Activated B cell treated with CpG ODN at 0.5 μM for 24 hours (primary cell): ENCODE results near the gene RMDN2. TPM values are rescaled to one million over a fixed set of nuclear protein-coding genes. Genes with fewer than 3 reads are reported as not detected.
"Not testable (repeated sequence)": the region's sequence is repeated elsewhere in the genome, so short reads cannot be mapped to it uniquely, and the experiment has no call there.

Experiments
- ATAC-seq: fragments of 200-7000 bp; cut with Tn5 transposase; one replicate; pipeline ENCODE4 v1.10.0; 2021; ENCODE audit warnings: low read depth, mild to moderate bottlenecking, moderate library complexity
- CTCF ChIA-PET: fragments of 350-600 bp; sonication (Branson Sonifier 250); formaldehyde crosslinking; loops from one replicate; lab custom pipeline; 2021; ENCODE audit warnings: antibody characterized with exemption; lab: Charles Lee
- POLR2A ChIA-PET: fragments of 350-600 bp; sonication (Branson Sonifier 250); formaldehyde crosslinking; loops from one replicate; lab custom pipeline; 2021; ENCODE audit warnings: antibody characterized with exemption; lab: Charles Lee
- DNase-seq: peaks from one replicate; pipeline ENCODE4 v3.0.0; 2022
- H3K27ac Mint-ChIP-seq: one replicate; pipeline ENCODE4 v1.8.0; 2020; ENCODE audit warnings: mixed read lengths
- H3K27me3 Mint-ChIP-seq: one replicate; pipeline ENCODE4 v1.8.0; 2021; ENCODE audit warnings: mixed read lengths
- H3K36me3 Mint-ChIP-seq: one replicate; pipeline ENCODE4 v1.8.0; 2021; ENCODE audit warnings: low read depth, mixed read lengths
- H3K4me1 Mint-ChIP-seq: one replicate; pipeline ENCODE4 v1.8.0; 2021; ENCODE audit warnings: mixed read lengths
- H3K4me3 Mint-ChIP-seq: one replicate; pipeline ENCODE4 v1.8.0; 2020; ENCODE audit warnings: mild to moderate bottlenecking, mixed read lengths
- H3K9me3 Mint-ChIP-seq: one replicate; pipeline ENCODE4 v1.8.0; 2020; ENCODE audit warnings: mixed read lengths
- intact Hi-C: fragments of 100-400 bp; cut with micrococcal nuclease; formaldehyde crosslinking; loops from one replicate; pipeline ENCODE4 v1.15.1; 2024
- total RNA-seq: library from RNA; stranded (reverse); gene quantifications from 2 replicates; pipeline ENCODE4 v1.2.3, GENCODE V29; 2022
- TF ChIP-seq, protein P1 (sequence below): fragments of 200-600 bp; IDR thresholded peaks from one replicate; pipeline ENCODE4 v1.8.0; 2022; ENCODE audit warnings: antibody characterized with exemption, mild to moderate bottlenecking

Gene RMDN2
- total RNA-seq, 1 donor from 2014 or later: 7.0 TPM

DNA sequence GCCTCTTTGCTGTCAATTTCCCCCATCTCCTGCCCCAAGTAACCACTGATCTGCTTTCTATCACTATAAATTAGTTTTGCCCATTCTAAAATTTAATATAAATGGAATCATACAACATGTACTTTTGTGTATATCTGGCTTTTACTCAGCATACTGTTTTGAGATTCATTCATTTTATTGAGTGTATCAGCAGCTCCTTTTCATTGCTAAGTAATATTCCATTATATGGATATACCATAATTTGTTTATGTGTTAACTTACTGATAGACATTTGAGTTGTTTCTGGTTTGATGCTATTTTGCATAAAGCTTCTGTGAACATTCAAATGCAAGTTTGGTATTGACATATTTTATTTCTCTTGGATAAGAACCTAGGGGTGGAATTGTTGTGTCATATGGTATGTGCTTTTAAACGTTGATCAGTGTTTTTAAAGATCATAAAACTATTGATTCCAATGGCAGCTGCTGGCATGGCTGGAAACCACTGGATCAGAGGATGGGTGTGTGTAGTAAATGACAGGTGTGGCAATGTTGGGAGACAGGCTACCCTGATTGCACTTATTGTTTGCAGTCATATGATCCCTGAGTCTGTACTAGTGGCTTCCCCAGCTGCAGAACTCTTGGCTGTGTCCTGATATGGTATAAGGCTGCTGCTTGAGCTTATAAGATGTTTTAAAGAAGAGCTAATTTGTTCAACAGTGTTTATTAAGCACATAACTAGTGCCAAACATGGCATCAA, 75.6 kb downstream of the RMDN2 start:
- Mint-ChIP-seq H3K4me3 (no peak overlapping the region), H3K36me3 (peaks cover 36% of the 10 kb centered on the region), H3K4me1 (no peaks in the 10 kb centered on the region), H3K27me3 (no peaks in the 10 kb centered on the region), H3K9me3 (peaks cover 5% of the 10 kb centered on the region), H3K27ac (no peak overlapping the region)
- DNase-seq: no peak
- CTCF ChIA-PET: no interaction called here
- ATAC-seq: no peak
- intact Hi-C loops: no loop called here
- POLR2A ChIA-PET: no interaction called here
- TF ChIP-seq, protein P1, sequence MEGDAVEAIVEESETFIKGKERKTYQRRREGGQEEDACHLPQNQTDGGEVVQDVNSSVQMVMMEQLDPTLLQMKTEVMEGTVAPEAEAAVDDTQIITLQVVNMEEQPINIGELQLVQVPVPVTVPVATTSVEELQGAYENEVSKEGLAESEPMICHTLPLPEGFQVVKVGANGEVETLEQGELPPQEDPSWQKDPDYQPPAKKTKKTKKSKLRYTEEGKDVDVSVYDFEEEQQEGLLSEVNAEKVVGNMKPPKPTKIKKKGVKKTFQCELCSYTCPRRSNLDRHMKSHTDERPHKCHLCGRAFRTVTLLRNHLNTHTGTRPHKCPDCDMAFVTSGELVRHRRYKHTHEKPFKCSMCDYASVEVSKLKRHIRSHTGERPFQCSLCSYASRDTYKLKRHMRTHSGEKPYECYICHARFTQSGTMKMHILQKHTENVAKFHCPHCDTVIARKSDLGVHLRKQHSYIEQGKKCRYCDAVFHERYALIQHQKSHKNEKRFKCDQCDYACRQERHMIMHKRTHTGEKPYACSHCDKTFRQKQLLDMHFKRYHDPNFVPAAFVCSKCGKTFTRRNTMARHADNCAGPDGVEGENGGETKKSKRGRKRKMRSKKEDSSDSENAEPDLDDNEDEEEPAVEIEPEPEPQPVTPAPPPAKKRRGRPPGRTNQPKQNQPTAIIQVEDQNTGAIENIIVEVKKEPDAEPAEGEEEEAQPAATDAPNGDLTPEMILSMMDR: no peak

GRCh38 chr2:38010187-38010586, 85.1 kb downstream of the RMDN2 start:
- intact Hi-C loops, H3K4me1 Mint-ChIP-seq, DNase-seq, POLR2A ChIA-PET, ATAC-seq, CTCF ChIA-PET, H3K4me3 Mint-ChIP-seq, H3K27me3 Mint-ChIP-seq, H3K9me3 Mint-ChIP-seq, H3K27ac Mint-ChIP-seq: not testable (repeated sequence)
- peaks cover 48% of the 10 kb centered on the region for H3K36me3 Mint-ChIP-seq

DNA sequence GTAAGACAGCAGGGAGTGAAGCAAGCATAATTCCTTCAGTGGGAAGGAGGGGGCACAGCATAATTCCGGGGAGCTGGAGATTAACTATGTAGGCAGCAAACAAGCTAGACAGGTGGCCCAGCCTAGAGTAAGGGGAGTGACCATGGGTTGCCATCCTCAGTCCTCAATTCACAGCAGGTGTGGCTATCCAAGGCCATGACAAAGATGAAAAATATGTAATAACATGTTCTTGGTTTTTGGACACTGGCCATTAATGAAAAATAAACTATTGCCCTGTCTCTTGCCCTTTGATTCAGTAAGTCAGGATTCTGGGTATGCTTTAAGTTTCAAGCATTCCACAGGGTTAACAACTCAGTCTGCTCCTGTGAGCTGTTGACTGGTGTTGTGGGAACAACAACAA, 85.9 kb downstream of the RMDN2 start:
- TF ChIP-seq, protein P1: no peak
- Mint-ChIP-seq H3K9me3 (no peaks in the 10 kb centered on the region), H3K4me1 (no peaks in the 10 kb centered on the region), H3K4me3 (no peak overlapping the region), H3K36me3 (peaks cover 48% of the 10 kb centered on the region), H3K27ac (no peak overlapping the region), H3K27me3 (no peaks in the 10 kb centered on the region)
- intact Hi-C loops: no loop called here
- POLR2A ChIA-PET: no interaction called here
- CTCF ChIA-PET: no interaction called here
- DNase-seq (no peak), ATAC-seq (no peak)

- Mint-ChIP-seq H3K9me3 (no peaks in the 10 kb centered on the region), H3K4me3 (no peak overlapping the region), H3K4me1 (no peaks in the 10 kb centered on the region), H3K36me3 (peaks cover 41% of the 10 kb centered on the region), H3K27me3 (no peaks in the 10 kb centered on the region), H3K27ac (no peak overlapping the region)
- intact Hi-C loops: no loop called here
- CTCF ChIA-PET: interaction anchor here (1.1 to 1.4 kb wide), 2 partner anchors 31 to 32 kb away, joined by 3 read pairs; no protein-coding TSS in a partner anchor
- POLR2A ChIA-PET: no interaction called here
- no peak for ATAC-seq
- DNase-seq: no peak
- TF ChIP-seq, protein P1: no peak
Measured at GRCh38 chr2:38013158-38013752, 88.2 kb downstream of the RMDN2 start.

DNA sequence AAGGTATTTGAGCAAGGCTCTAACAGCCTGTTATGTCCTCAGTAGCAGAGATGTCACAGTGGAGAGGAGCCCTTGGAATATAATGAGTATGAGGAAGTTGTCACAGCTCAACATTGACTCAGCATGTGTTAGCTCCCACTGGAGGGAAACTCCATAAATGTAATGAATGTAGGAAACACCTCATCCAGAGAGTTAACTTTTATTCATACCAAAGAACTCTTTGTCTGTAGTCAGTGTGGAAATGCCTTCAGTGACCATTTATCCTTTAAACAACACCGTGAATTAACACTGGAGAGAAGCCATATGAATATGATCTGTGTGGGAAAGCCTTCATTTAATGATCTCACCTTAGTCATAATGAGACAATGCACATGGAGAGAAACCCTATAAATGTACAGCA, 91.1 kb downstream of the RMDN2 start:
- no peaks in the 10 kb centered on the region for H3K4me1 Mint-ChIP-seq
- no peak overlapping the region for H3K4me3 Mint-ChIP-seq
- H3K9me3 Mint-ChIP-seq: no peaks in the 10 kb centered on the region
- no peaks in the 10 kb centered on the region for H3K27me3 Mint-ChIP-seq
- H3K36me3 Mint-ChIP-seq: peaks cover 19% of the 10 kb centered on the region
- ChIA-PET CTCF (no interaction called here), POLR2A (no interaction called here)
- DNase-seq (no peak), ATAC-seq (no peak)
- TF ChIP-seq, protein P1: no peak
- H3K27ac Mint-ChIP-seq: no peak overlapping the region
- intact Hi-C loops: no loop called here
